Measurements from ENCODE around the gene ARHGDIA.

ARHGDIA gene

GRCh38 chr17:81833921-81834830 lies 37.0 kb downstream of the ARHGDIA start:
- in situ Hi-C loops (cut with MboI; ENCODE audit: low pct_unique_long_range_greater_than_20kb, low sequenced_read_pairs, unreplicated experiment): no loop called here
- DNase-seq (ENCODE audit: low spot score): no peak
- TF ChIP-seq CTCF (IDR thresholded peaks at IDR 0.05; ENCODE audit: extremely low read depth, insufficient read depth, missing control alignments): no peak

GRCh38 chr17:81833160-81833920 lies 37.8 kb downstream of the ARHGDIA start, which contains the start of gene MCRIP1:
Gene MCRIP1 (minus strand): TSS chr17:81833291. CDS start chr17:81824506, 8,785 bp downstream.
- TF ChIP-seq CTCF (IDR thresholded peaks at IDR 0.05; ENCODE audit: extremely low read depth, insufficient read depth, missing control alignments): no peak
- DNase-seq (ENCODE audit: low spot score): peak; percentile 100
- in situ Hi-C loops (cut with MboI; ENCODE audit: low pct_unique_long_range_greater_than_20kb, low sequenced_read_pairs, unreplicated experiment): no loop called here

GRCh38 chr17:81832608-81833159 lies 38.5 kb downstream of the ARHGDIA start:
- in situ Hi-C loops (cut with MboI; ENCODE audit: low pct_unique_long_range_greater_than_20kb, low sequenced_read_pairs, unreplicated experiment): no loop called here
- no peak for TF ChIP-seq CTCF (IDR thresholded peaks at IDR 0.05; ENCODE audit: extremely low read depth, insufficient read depth, missing control alignments)
- DNase-seq (ENCODE audit: low spot score): peak; percentile 66

- no peak for TF ChIP-seq CTCF (IDR thresholded peaks at IDR 0.05; ENCODE audit: extremely low read depth, insufficient read depth, missing control alignments)
- in situ Hi-C loops (cut with MboI; ENCODE audit: low pct_unique_long_range_greater_than_20kb, low sequenced_read_pairs, unreplicated experiment): no loop called here
- DNase-seq (ENCODE audit: low spot score): no peak
Measured at GRCh38 chr17:81831957-81832607, 39.1 kb downstream of the ARHGDIA start.

GRCh38 chr17:81831563-81831956 lies 39.6 kb downstream of the ARHGDIA start:
- no peak for TF ChIP-seq CTCF (IDR thresholded peaks at IDR 0.05; ENCODE audit: extremely low read depth, insufficient read depth, missing control alignments)
- in situ Hi-C loops (cut with MboI; ENCODE audit: low pct_unique_long_range_greater_than_20kb, low sequenced_read_pairs, unreplicated experiment): no loop called here
- no peak for DNase-seq (ENCODE audit: low spot score)

- in situ Hi-C loops (cut with MboI; ENCODE audit: low pct_unique_long_range_greater_than_20kb, low sequenced_read_pairs, unreplicated experiment): no loop called here
- no peak for DNase-seq (ENCODE audit: low spot score)
- no peak for TF ChIP-seq CTCF (IDR thresholded peaks at IDR 0.05; ENCODE audit: extremely low read depth, insufficient read depth, missing control alignments)
Measured at GRCh38 chr17:81829858-81830257, 41.3 kb downstream of the ARHGDIA start.

All from GM13977 (cell line).